Ovary (tissue), 3 donors: ENCODE measurements around the gene TAF15.

Experiments used
- CTCF ChIP-seq, 3 donors: fragments of 450-650 bp in 2 of 3; fragments of 200-600 bp in 1 of 3; IDR thresholded peaks; one replicate each; pipeline versions ENCODE4 v1.5.1 to v1.8.0; 2016 to 2022; ENCODE audit warnings: antibody characterized with exemption in 3 of 3, mild to moderate bottlenecking in 1 of 3
- EP300 ChIP-seq: sonication (generic); formaldehyde crosslinking; IDR thresholded peaks from one replicate; pipeline ENCODE4 v1.6.1; 2017; ENCODE audit warnings: antibody characterized with exemption
- POLR2A ChIP-seq: fragments of 450-650 bp; IDR thresholded peaks from one replicate; pipeline ENCODE4 v1.6.1; 2017; ENCODE audit warnings: antibody characterized with exemption, mild to moderate bottlenecking, moderate library complexity
- donor health status: DM: no; HTN: no; CAD: no.

GRCh38 chr17:35819455-35819854, 10.2 kb downstream of the TAF15 start:
- no peak for TF ChIP-seq EP300
- TF ChIP-seq CTCF (IDR thresholded peaks at IDR 0.05), result no peak
- TF ChIP-seq POLR2A, result no peak
